Suprapubic skin (tissue), 3 donors: Measurements from ENCODE around the gene FAM107A.

Source experiments
- POLR2A ChIP-seq, 2 donors: fragments of 450-650 bp; IDR thresholded peaks; one replicate each; pipeline ENCODE4 v1.6.1; 2017; ENCODE audit warnings: antibody characterized with exemption in 2 of 2, mild to moderate bottlenecking in 2 of 2, moderate library complexity in 2 of 2
- TF ChIP-seq, protein P1 (sequence below), 2 donors: fragments of 200-600 bp in 1 of 2; fragments of 450-650 bp in 1 of 2; sonication (generic) in 1 of 2; IDR thresholded peaks; one replicate each; pipeline ENCODE4 v1.5.1; 2016 to 2019; ENCODE audit warnings: antibody characterized with exemption in 2 of 2, mild to moderate bottlenecking in 1 of 2, moderate library complexity in 1 of 2

- TF ChIP-seq, protein P1, sequence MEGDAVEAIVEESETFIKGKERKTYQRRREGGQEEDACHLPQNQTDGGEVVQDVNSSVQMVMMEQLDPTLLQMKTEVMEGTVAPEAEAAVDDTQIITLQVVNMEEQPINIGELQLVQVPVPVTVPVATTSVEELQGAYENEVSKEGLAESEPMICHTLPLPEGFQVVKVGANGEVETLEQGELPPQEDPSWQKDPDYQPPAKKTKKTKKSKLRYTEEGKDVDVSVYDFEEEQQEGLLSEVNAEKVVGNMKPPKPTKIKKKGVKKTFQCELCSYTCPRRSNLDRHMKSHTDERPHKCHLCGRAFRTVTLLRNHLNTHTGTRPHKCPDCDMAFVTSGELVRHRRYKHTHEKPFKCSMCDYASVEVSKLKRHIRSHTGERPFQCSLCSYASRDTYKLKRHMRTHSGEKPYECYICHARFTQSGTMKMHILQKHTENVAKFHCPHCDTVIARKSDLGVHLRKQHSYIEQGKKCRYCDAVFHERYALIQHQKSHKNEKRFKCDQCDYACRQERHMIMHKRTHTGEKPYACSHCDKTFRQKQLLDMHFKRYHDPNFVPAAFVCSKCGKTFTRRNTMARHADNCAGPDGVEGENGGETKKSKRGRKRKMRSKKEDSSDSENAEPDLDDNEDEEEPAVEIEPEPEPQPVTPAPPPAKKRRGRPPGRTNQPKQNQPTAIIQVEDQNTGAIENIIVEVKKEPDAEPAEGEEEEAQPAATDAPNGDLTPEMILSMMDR (IDR thresholded peaks at IDR 0.05) = no peak
- no peak for TF ChIP-seq POLR2A (IDR thresholded peaks at IDR 0.05)
These were observed 19.7 kb downstream of the FAM107A start for GRCh38 chr3:58557491-58557890.
